Mesenchymal stem cell (in vitro differentiated cells and primary cell): ENCODE results near the gene MOCOS.

ENCODE experiments used
- DNase-seq: peaks from one replicate; pipeline ENCODE4 v3.0.0-alpha.2; 2013
- H2AFZ ChIP-seq: one replicate; pipeline ENCODE4 v1.6.1; 2013; ENCODE audit warnings: low read depth, mild to moderate bottlenecking, control low read depth, inconsistent platforms, low read length, moderate library complexity
- H2AK5ac ChIP-seq: 2 replicates; pipeline ENCODE4 v1.6.1; 2013; ENCODE audit warnings: low read length, moderate library complexity, mild to moderate bottlenecking, inconsistent platforms; ENCODE audit not compliant: severe bottlenecking
- H2BK120ac ChIP-seq: one replicate; pipeline ENCODE4 v1.6.1; 2013; ENCODE audit warnings: low read depth, mild to moderate bottlenecking, inconsistent platforms, low read length, moderate library complexity
- H2BK12ac ChIP-seq, 2 experiments: one replicate each; pipeline ENCODE4 v1.6.1; 2013; ENCODE audit warnings: inconsistent platforms in 2 of 2, low read length in 2 of 2, mild to moderate bottlenecking in 2 of 2, moderate library complexity in 2 of 2, control low read depth in 1 of 2
- H2BK15ac ChIP-seq: one replicate; pipeline ENCODE4 v1.6.1; 2013; ENCODE audit warnings: mild to moderate bottlenecking, low read depth, inconsistent platforms; ENCODE audit not compliant: poor library complexity, severe bottlenecking
- H2BK5ac ChIP-seq: 2 replicates; pipeline ENCODE4 v1.6.1; 2013; ENCODE audit warnings: low read depth, mild to moderate bottlenecking, low read length, control low read depth, inconsistent platforms; ENCODE audit not compliant: poor library complexity, severe bottlenecking
- H3K14ac ChIP-seq, 2 experiments: one replicate each; pipeline ENCODE4 v1.6.1; 2013; ENCODE audit warnings: inconsistent platforms in 2 of 2, low read length in 2 of 2, control low read depth in 1 of 2, mild to moderate bottlenecking in 1 of 2, moderate library complexity in 1 of 2
- H3K18ac ChIP-seq, 2 experiments: one replicate each; pipeline ENCODE4 v1.6.1; 2013; ENCODE audit warnings: inconsistent platforms in 2 of 2, low read length in 2 of 2, control low read depth in 1 of 2, low read depth in 1 of 2, mild to moderate bottlenecking in 1 of 2
- H3K23ac ChIP-seq, 2 experiments: one replicate each; pipeline ENCODE4 v1.6.1; 2013; ENCODE audit warnings: inconsistent platforms in 2 of 2, low read length in 2 of 2, mild to moderate bottlenecking in 2 of 2, moderate library complexity in 2 of 2, control low read depth in 1 of 2
- H3K27ac ChIP-seq: 2 replicates; pipeline ENCODE4 v1.5.1; 2013; ENCODE audit warnings: mild to moderate bottlenecking, moderate library complexity, low read length, control low read depth, inconsistent platforms; ENCODE audit not compliant: poor library complexity, severe bottlenecking
- H3K27me3 ChIP-seq, 2 experiments: 2 replicates each; pipeline versions ENCODE4 v1.6.1 to v1.7.0; 2013; ENCODE audit warnings: low read length in 2 of 2, mild to moderate bottlenecking in 2 of 2, moderate library complexity in 2 of 2, control low read depth in 1 of 2, inconsistent platforms in 1 of 2; ENCODE audit not compliant: control insufficient read depth in 1 of 2, insufficient read depth in 1 of 2
- H3K36me3 ChIP-seq, 2 experiments: 2 replicates each; pipeline versions ENCODE4 v1.6.1 to v1.7.0; 2013; ENCODE audit warnings: low read length in 2 of 2, control low read depth in 1 of 2, inconsistent platforms in 1 of 2, low read depth in 1 of 2, mild to moderate bottlenecking in 1 of 2; ENCODE audit not compliant: insufficient read depth in 2 of 2, control insufficient read depth in 1 of 2
- H3K4ac ChIP-seq, 2 experiments: one replicate each; pipeline ENCODE4 v1.6.1; 2013; ENCODE audit warnings: inconsistent platforms in 2 of 2, low read length in 2 of 2, mild to moderate bottlenecking in 2 of 2, moderate library complexity in 2 of 2, control low read depth in 1 of 2, low read depth in 1 of 2
- H3K4me1 ChIP-seq: 2 replicates; pipeline ENCODE4 v1.6.1; 2013; ENCODE audit warnings: low read depth, low read length, control low read depth; ENCODE audit not compliant: control insufficient read depth, insufficient read depth
- H3K4me2 ChIP-seq: 2 replicates; pipeline ENCODE4 v1.6.1; 2013; ENCODE audit warnings: low read length, mild to moderate bottlenecking, inconsistent platforms; ENCODE audit not compliant: poor library complexity, severe bottlenecking
- H3K4me3 ChIP-seq, 2 experiments: 2 replicates each; pipeline versions ENCODE4 v1.5.1 to v1.7.0; 2013; ENCODE audit warnings: low read length in 2 of 2, mild to moderate bottlenecking in 2 of 2, control low read depth in 1 of 2, low read depth in 1 of 2; ENCODE audit not compliant: insufficient read depth in 1 of 2
- H3K79me1 ChIP-seq: replicated peaks from 2 replicates; pipeline ENCODE4 v1.6.1; 2013; ENCODE audit warnings: mild to moderate bottlenecking, control low read depth, low read length, inconsistent platforms; ENCODE audit not compliant: poor library complexity, severe bottlenecking
- H3K9ac ChIP-seq: 2 replicates; pipeline ENCODE4 v1.7.0; 2013; ENCODE audit warnings: mild to moderate bottlenecking, low read length, moderate library complexity
- H3K9me3 ChIP-seq: 2 replicates; pipeline ENCODE4 v1.7.0; 2013; ENCODE audit warnings: mild to moderate bottlenecking, low read length; ENCODE audit not compliant: control insufficient read depth
- H4K8ac ChIP-seq: one replicate; pipeline ENCODE4 v1.6.1; 2013; ENCODE audit warnings: inconsistent platforms, mild to moderate bottlenecking, low read length, moderate library complexity
- H4K91ac ChIP-seq: one replicate; pipeline ENCODE4 v1.6.1; 2013; ENCODE audit warnings: mild to moderate bottlenecking, low read length, inconsistent platforms
- WGBS: methylation state at CpG from one replicate; pipeline ENCODE4 v1.1.7; 2013; ENCODE audit warnings: mixed read lengths; 5-methylcytosine and 5-hydroxymethylcytosine counted together

Gene MOCOS

DNA sequence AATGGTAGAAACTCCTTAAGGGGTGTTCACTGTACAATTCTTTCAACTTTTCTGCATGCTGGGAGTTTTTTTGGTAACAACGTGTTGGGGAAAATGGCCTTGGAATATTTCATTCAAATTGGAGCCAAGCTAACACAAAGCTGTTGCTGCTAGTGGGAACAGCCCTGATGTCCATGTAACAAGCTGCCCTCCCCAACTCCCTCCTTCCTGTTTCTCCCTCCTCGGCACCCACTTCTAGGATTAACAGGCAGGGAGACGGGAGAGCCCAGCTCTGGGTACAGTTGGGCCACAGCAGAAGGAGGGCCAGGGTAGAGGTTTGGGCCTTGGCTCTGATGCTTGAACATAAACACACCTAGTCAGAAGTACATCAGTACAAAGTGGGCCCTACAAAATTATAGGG is 9.4 kb upstream of the MOCOS start:
- Histone ChIP-seq H3K14ac (no peak overlapping the region), H2BK120ac (no peak overlapping the region)
- WGBS: 100% methylated on average over 2 of the region's 3 CpGs

DNA sequence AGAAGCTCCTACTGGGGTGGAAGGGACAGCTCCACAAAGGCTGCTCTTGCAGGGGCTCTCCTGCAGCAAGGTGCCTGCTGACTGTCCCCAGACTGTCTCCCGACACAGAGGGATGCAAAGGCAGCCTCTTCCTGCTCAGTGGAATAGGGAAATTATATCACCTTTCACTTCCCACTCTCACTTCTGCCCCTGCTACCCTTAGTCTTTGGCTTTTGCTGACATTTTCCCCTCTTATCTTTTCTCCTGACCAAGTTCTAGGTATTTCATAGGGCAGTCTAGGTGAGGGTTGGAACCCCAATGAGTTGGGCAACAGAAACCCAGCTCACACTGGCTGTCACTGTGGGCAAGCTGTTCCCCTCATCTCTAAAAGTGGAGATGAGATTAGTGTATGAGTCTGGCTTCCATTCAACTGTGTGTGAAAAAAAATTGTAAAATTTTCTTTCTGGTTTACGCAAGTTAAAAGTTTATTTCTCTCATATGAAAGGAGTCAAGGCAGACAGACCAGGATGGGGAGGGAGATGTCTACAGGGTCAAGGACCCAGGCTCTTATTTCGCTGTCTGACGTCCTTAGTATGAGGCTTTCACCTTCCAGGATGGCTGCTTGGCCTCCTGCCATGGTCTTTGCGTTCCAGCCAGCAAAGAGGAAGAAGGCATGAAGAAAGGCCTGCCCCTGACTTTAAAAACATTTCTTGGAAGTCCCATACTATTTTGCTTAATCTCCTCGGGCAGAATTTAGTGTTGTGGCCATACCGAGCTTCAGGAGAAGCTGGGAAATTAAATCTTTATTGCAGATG is 7.5 kb upstream of the MOCOS start:
- H2BK120ac ChIP-seq: no peak overlapping the region
- peak; percentile 57 for DNase-seq
- H3K9ac ChIP-seq: peak overlapping the region; percentile 15
- peak overlapping the region; percentile 64 for H3K27ac ChIP-seq
- H2BK15ac ChIP-seq: no peak overlapping the region
- H3K9me3 ChIP-seq: no peaks in the 10 kb centered on the region
- peaks cover 14 to 37% of the 10 kb centered on the region in 2 experiments for H3K36me3 ChIP-seq
- H3K27me3 ChIP-seq: no peaks in the 10 kb centered on the region
- H2AFZ ChIP-seq: no peak overlapping the region
- 79% methylated on average over 7 of the region's 7 CpGs for WGBS
- H3K4ac ChIP-seq: no peak overlapping the region
- no peak overlapping the region for H2BK5ac ChIP-seq
- no peak overlapping the region for H3K4me3 ChIP-seq
- H4K8ac ChIP-seq: no peak overlapping the region
- no peak overlapping the region for H2BK12ac ChIP-seq
- H2AK5ac ChIP-seq: no peak overlapping the region
- H3K14ac ChIP-seq: no peak overlapping the region
- no peak overlapping the region for H3K23ac ChIP-seq
- no peak overlapping the region for H4K91ac ChIP-seq
- H3K4me2 ChIP-seq: no peak overlapping the region
- H3K79me1 ChIP-seq: peaks cover 12% of the 10 kb centered on the region
- no peak overlapping the region for H3K18ac ChIP-seq
- H3K4me1 ChIP-seq: peaks cover 4% of the 10 kb centered on the region

More for the DNA sequence above, 9.4 kb upstream of the MOCOS start:
- no peak overlapping the region for H3K4ac ChIP-seq
- H3K18ac ChIP-seq: no peak overlapping the region
- H2BK12ac ChIP-seq: no peak overlapping the region
- H3K79me1 ChIP-seq: peaks cover 10% of the 10 kb centered on the region
- DNase-seq: no peak
- H3K36me3 ChIP-seq: peaks cover 16 to 56% of the 10 kb centered on the region in 2 experiments
- H2AK5ac ChIP-seq: no peak overlapping the region
- H3K27ac ChIP-seq: no peak overlapping the region
- H3K4me3 ChIP-seq: no peak overlapping the region
- H3K4me2 ChIP-seq: no peak overlapping the region
- no peak overlapping the region for H3K9ac ChIP-seq
- no peak overlapping the region for H2AFZ ChIP-seq
- H3K4me1 ChIP-seq: peaks cover 4% of the 10 kb centered on the region
- H4K91ac ChIP-seq: no peak overlapping the region
- H4K8ac ChIP-seq: no peak overlapping the region
- H2BK5ac ChIP-seq: no peak overlapping the region
- no peaks in the 10 kb centered on the region for H3K27me3 ChIP-seq
- no peak overlapping the region for H3K23ac ChIP-seq
- H2BK15ac ChIP-seq: no peak overlapping the region
- no peaks in the 10 kb centered on the region for H3K9me3 ChIP-seq

DNA sequence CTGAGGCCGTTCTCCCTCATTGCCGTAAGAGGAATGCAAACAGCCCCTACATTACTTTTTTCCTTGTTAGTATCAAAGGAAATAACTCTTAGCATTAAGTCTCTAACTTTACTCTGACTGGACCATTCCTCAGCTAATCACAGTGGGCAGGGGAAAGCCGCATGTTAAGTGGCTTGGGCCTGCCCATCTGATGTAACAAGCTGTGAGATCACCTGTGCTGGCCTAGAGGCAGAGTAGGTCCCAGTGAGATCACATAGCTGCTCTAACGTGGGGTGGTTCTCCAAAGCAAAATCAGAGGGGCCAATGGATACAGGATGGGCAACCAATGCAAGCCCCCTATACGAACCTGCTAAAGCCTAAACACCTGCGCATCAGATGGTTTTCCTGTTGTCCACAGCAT is 5.9 kb upstream of the MOCOS start:
- Histone ChIP-seq H2BK5ac (no peak overlapping the region), H4K8ac (no peak overlapping the region), H3K4me2 (no peak overlapping the region), H3K14ac (no peak overlapping the region), H3K9me3 (no peaks in the 10 kb centered on the region), H3K23ac (no peak overlapping the region), H3K4me3 (no peak overlapping the region), H3K36me3 (peaks cover 6 to 20% of the 10 kb centered on the region in 2 experiments), H2BK15ac (no peak overlapping the region), H4K91ac (no peak overlapping the region), H2BK12ac (no peak overlapping the region), H2AFZ (no peak overlapping the region), H3K27me3 (no peaks in the 10 kb centered on the region), H3K9ac (no peak overlapping the region), H2AK5ac (no peak overlapping the region), H2BK120ac (no peak overlapping the region), H3K4me1 (peaks cover 18% of the 10 kb centered on the region), H3K18ac (no peak overlapping the region), H3K79me1 (peaks cover 15% of the 10 kb centered on the region), H3K27ac (no peak overlapping the region), H3K4ac (no peak overlapping the region)
- WGBS: 95% methylated on average over 4 of the region's 6 CpGs
- DNase-seq: no peak

DNA sequence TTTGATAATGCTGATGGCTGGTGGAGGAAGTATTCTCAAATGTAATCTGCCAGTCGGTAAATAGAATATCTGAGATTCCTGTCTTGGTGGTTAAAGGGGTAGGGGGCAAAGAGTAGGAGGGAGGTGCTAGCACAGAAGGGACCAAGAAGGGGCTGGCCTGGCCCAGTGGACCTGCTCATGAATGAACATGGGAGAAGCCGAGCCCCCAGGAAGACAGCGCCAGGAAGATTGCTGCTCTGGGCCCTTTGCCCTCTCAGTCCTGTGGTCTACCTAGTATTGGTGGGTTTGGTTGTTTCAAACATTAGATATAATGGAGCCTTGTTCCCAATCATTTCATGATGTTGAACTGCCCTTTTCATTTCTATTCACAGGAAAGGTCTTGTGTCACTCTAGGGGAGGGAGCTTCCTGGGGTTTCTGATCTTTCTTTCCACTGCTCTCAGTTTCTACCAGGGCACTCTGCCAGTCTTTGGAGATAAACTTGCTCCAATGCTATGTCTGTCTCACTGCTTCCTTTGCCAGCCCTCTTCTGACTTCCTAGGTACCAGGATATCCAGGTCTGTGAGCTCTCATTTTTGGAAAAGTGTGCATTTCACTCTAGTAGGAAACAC is 5.3 kb upstream of the MOCOS start:
- Histone ChIP-seq H4K91ac (no peak overlapping the region), H3K9me3 (no peaks in the 10 kb centered on the region), H3K18ac (no peak overlapping the region), H3K36me3 (peaks cover 4 to 15% of the 10 kb centered on the region in 2 experiments), H2BK120ac (no peak overlapping the region), H2BK5ac (no peak overlapping the region), H2AK5ac (no peak overlapping the region), H3K4me1 (peaks cover 21% of the 10 kb centered on the region), H3K9ac (no peak overlapping the region), H2BK15ac (no peak overlapping the region), H3K23ac (no peak overlapping the region), H2BK12ac (no peak overlapping the region), H3K27ac (no peak overlapping the region), H3K27me3 (no peaks in the 10 kb centered on the region), H3K4me2 (no peak overlapping the region), H4K8ac (no peak overlapping the region), H3K4ac (no peak overlapping the region), H3K79me1 (peaks cover 18% of the 10 kb centered on the region), H3K4me3 (no peak overlapping the region), H3K14ac (no peak overlapping the region), H2AFZ (no peak overlapping the region)
- no peak for DNase-seq
- 88% methylated on average over 2 of the region's 3 CpGs for WGBS
